Spinal cord (tissue), 10 donors: Measurements from ENCODE around the gene RPN1. TPM values are rescaled to one million over a fixed set of nuclear protein-coding genes. Genes with fewer than 3 reads are reported as not detected.
"Not testable (repeated sequence)": the region's sequence is repeated elsewhere in the genome, so short reads cannot be mapped to it uniquely, and the experiment has no call there.

Experiments used
- DNase-seq, 6 donors: peaks; one replicate each; pipeline versions ENCODE4 v3.0.0 to v3.0.0-alpha.2; 2013 to 2015; ENCODE audit warnings: low spot score in 6 of 6, low read depth in 4 of 6
- H3K27ac ChIP-seq: one replicate; pipeline ENCODE4 v1.5.1; 2013; ENCODE audit warnings: low read depth, low read length, control low read depth
- H3K27me3 ChIP-seq: one replicate; pipeline ENCODE4 v1.6.1; 2013; ENCODE audit warnings: low read length; ENCODE audit not compliant: control insufficient read depth, insufficient read depth
- H3K36me3 ChIP-seq: one replicate; pipeline ENCODE4 v1.6.1; 2013; ENCODE audit warnings: low read length; ENCODE audit not compliant: control insufficient read depth, insufficient read depth
- H3K4me1 ChIP-seq: one replicate; pipeline ENCODE4 v1.6.1; 2013; ENCODE audit warnings: low read length; ENCODE audit not compliant: control insufficient read depth, insufficient read depth
- H3K4me3 ChIP-seq: one replicate; pipeline ENCODE4 v1.5.1; 2013; ENCODE audit warnings: low read depth, low read length, control low read depth
- H3K9me3 ChIP-seq: one replicate; pipeline ENCODE4 v1.6.1; 2013; ENCODE audit warnings: low read length; ENCODE audit not compliant: control insufficient read depth, insufficient read depth
- WGBS: methylation state at CpG from one replicate; pipeline ENCODE4 v1.1.5; 2013; ENCODE audit warnings: missing lambda C conversion rate; ENCODE audit not compliant: insufficient coverage; 5-methylcytosine and 5-hydroxymethylcytosine counted together
- polyA plus RNA-seq, 2 donors: library from polyadenylated mRNA; unstranded; fragments of 120-200 nt; gene quantifications; one replicate each; pipeline ENCODE4 v1.2.1, GENCODE V29; 2013; ENCODE audit not compliant: insufficient read length in 2 of 2
- total RNA-seq, 2 donors: library from RNA; depleted of rRNA in 1 of 2; stranded (reverse); fragments of 120-200 nt in 1 of 2; fragments of >200 nt in 1 of 2; gene quantifications; one replicate each; pipeline versions ENCODE4 v1.2.3 to v1.2.4, GENCODE V29; 2013 to 2014
- donor health status: healthy.

Gene RPN1
- total and polyA plus RNA-seq, 4 donors = 142 to 260 (median 198) TPM

GRCh38 chr3:128681369-128681829 lies 30.8 kb upstream of the RPN1 start:
- Histone ChIP-seq H3K4me3 (peak overlapping the region; percentile 74), H3K9me3 (no peaks in the 10 kb centered on the region), H3K36me3 (no peaks in the 10 kb centered on the region), H3K27me3 (no peaks in the 10 kb centered on the region), H3K4me1 (peaks cover 8% of the 10 kb centered on the region), H3K27ac (peak overlapping the region; percentile 97)
- WGBS = 65% methylated on average over 5 of the region's 9 CpGs
- DNase-seq = peak in 1 of 6 donors; percentile 52

- Histone ChIP-seq H3K27ac (peak overlapping the region; percentile 97), H3K27me3 (no peaks in the 10 kb centered on the region), H3K4me3 (peak overlapping the region; percentile 74), H3K9me3 (no peaks in the 10 kb centered on the region), H3K4me1 (peaks cover 8% of the 10 kb centered on the region), H3K36me3 (no peaks in the 10 kb centered on the region)
- DNase-seq = peak; percentile 89 to 99 (median 96)
- WGBS = under 1% methylated on average over 66 of the region's 67 CpGs
These were observed 30.2 kb upstream of the RPN1 start for GRCh38 chr3:128680603-128681368.

GRCh38 chr3:128679338-128679737 lies 28.7 kb upstream of the RPN1 start:
- H3K4me1 ChIP-seq = peaks cover 8% of the 10 kb centered on the region
- H3K9me3 ChIP-seq = no peaks in the 10 kb centered on the region
- no peak overlapping the region for H3K27ac ChIP-seq
- no peaks in the 10 kb centered on the region for H3K27me3 ChIP-seq
- WGBS = 100% methylated on average over 1 of the region's 2 CpGs
- DNase-seq = no peak
- no peak overlapping the region for H3K4me3 ChIP-seq
- H3K36me3 ChIP-seq = no peaks in the 10 kb centered on the region

GRCh38 chr3:128675802-128676201 lies 25.2 kb upstream of the RPN1 start:
- H3K36me3 ChIP-seq, H3K4me3 ChIP-seq, H3K27ac ChIP-seq, H3K4me1 ChIP-seq, H3K9me3 ChIP-seq, DNase-seq, H3K27me3 ChIP-seq: not testable (repeated sequence)
- WGBS = 60% methylated on average over 2 of the region's 4 CpGs

- H3K4me3 ChIP-seq = no peak overlapping the region
- no peaks in the 10 kb centered on the region for H3K4me1 ChIP-seq
- WGBS = 85% methylated on average over 4 of the region's 10 CpGs
- no peaks in the 10 kb centered on the region for H3K36me3 ChIP-seq
- no peaks in the 10 kb centered on the region for H3K27me3 ChIP-seq
- H3K27ac ChIP-seq = no peak overlapping the region
- no peaks in the 10 kb centered on the region for H3K9me3 ChIP-seq
- no peak for DNase-seq
These were observed 23.7 kb upstream of the RPN1 start for GRCh38 chr3:128674161-128674784.

GRCh38 chr3:128667641-128668040 lies 17.0 kb upstream of the RPN1 start:
- H3K4me1 ChIP-seq = no peaks in the 10 kb centered on the region
- 90% methylated on average over 1 of the region's 3 CpGs for WGBS
- DNase-seq = no peak
- no peak overlapping the region for H3K4me3 ChIP-seq
- H3K36me3 ChIP-seq = no peaks in the 10 kb centered on the region
- H3K9me3 ChIP-seq = no peaks in the 10 kb centered on the region
- no peaks in the 10 kb centered on the region for H3K27me3 ChIP-seq
- H3K27ac ChIP-seq = no peak overlapping the region

GRCh38 chr3:128665362-128666021 lies 14.9 kb upstream of the RPN1 start:
- Histone ChIP-seq H3K36me3 (no peaks in the 10 kb centered on the region), H3K27ac (no peak overlapping the region), H3K4me1 (no peaks in the 10 kb centered on the region), H3K4me3 (no peak overlapping the region), H3K27me3 (no peaks in the 10 kb centered on the region), H3K9me3 (no peaks in the 10 kb centered on the region)
- 92% methylated on average over 2 of the region's 11 CpGs for WGBS
- no peak for DNase-seq

- no peak overlapping the region for H3K27ac ChIP-seq
- DNase-seq = no peak
- no peaks in the 10 kb centered on the region for H3K27me3 ChIP-seq
- H3K4me1 ChIP-seq = no peaks in the 10 kb centered on the region
- H3K36me3 ChIP-seq = no peaks in the 10 kb centered on the region
- WGBS = 45% methylated on average over 2 of the region's 4 CpGs
- no peaks in the 10 kb centered on the region for H3K9me3 ChIP-seq
- no peak overlapping the region for H3K4me3 ChIP-seq
These were observed 12.5 kb upstream of the RPN1 start for GRCh38 chr3:128663151-128663550.

GRCh38 chr3:128655531-128655930 lies 4.9 kb upstream of the RPN1 start:
- Histone ChIP-seq H3K27me3 (no peaks in the 10 kb centered on the region), H3K9me3 (no peaks in the 10 kb centered on the region), H3K4me3 (no peak overlapping the region), H3K4me1 (no peaks in the 10 kb centered on the region), H3K27ac (no peak overlapping the region), H3K36me3 (no peaks in the 10 kb centered on the region)
- DNase-seq = no peak
- WGBS = 100% methylated on average over 1 of the region's 3 CpGs
